Measurements from ENCODE around the gene AJAP1.

AJAP1 gene

GRCh38 chr1:4725416-4725815, 71.0 kb downstream of the AJAP1 start:
- no peaks in the 10 kb centered on the region for H3K36me3 ChIP-seq (ENCODE audit: low read depth)
- ATAC-seq (ENCODE audit: low read depth): no peak

GRCh38 chr1:4726620-4727341, 72.4 kb downstream of the AJAP1 start:
- H3K4me3 ChIP-seq (ENCODE audit: severe bottlenecking): no peak overlapping the region
- H3K4me1 ChIP-seq (ENCODE audit: insufficient read depth, poor library complexity, severe bottlenecking): no peaks in the 10 kb centered on the region
- DNase-seq (ENCODE audit: low spot score) (no peak), ATAC-seq (ENCODE audit: low read depth) (no peak)
- no peaks in the 10 kb centered on the region for H3K36me3 ChIP-seq (ENCODE audit: low read depth)
- no peak for TF ChIP-seq CTCF (IDR thresholded peaks at IDR 0.05; ENCODE audit: poor library complexity, severe bottlenecking)
- H3K9me3 ChIP-seq (ENCODE audit: severe bottlenecking): no peaks in the 10 kb centered on the region
- H3K27ac ChIP-seq (ENCODE audit: poor library complexity, severe bottlenecking): no peak overlapping the region
- no peaks in the 10 kb centered on the region for H3K27me3 ChIP-seq (ENCODE audit: insufficient read depth, poor library complexity, severe bottlenecking)

More at GRCh38 chr1:4725416-4725815, 71.0 kb downstream of the AJAP1 start:
- H3K9me3 ChIP-seq (ENCODE audit: severe bottlenecking): no peaks in the 10 kb centered on the region
- no peak for DNase-seq (ENCODE audit: low spot score)
- no peak overlapping the region for H3K27ac ChIP-seq (ENCODE audit: poor library complexity, severe bottlenecking)
- H3K27me3 ChIP-seq (ENCODE audit: insufficient read depth, poor library complexity, severe bottlenecking): no peaks in the 10 kb centered on the region
- TF ChIP-seq CTCF (IDR thresholded peaks at IDR 0.05; ENCODE audit: poor library complexity, severe bottlenecking): no peak
- H3K4me3 ChIP-seq (ENCODE audit: severe bottlenecking): no peak overlapping the region
- no peaks in the 10 kb centered on the region for H3K4me1 ChIP-seq (ENCODE audit: insufficient read depth, poor library complexity, severe bottlenecking)

- Histone ChIP-seq H3K4me1 (ENCODE audit: insufficient read depth, poor library complexity, severe bottlenecking) (no peaks in the 10 kb centered on the region), H3K27ac (ENCODE audit: poor library complexity, severe bottlenecking) (no peak overlapping the region), H3K4me3 (ENCODE audit: severe bottlenecking) (no peak overlapping the region), H3K36me3 (ENCODE audit: low read depth) (no peaks in the 10 kb centered on the region), H3K27me3 (ENCODE audit: insufficient read depth, poor library complexity, severe bottlenecking) (no peaks in the 10 kb centered on the region), H3K9me3 (ENCODE audit: severe bottlenecking) (no peaks in the 10 kb centered on the region)
- DNase-seq (ENCODE audit: low spot score): no peak
- no peak for ATAC-seq (ENCODE audit: low read depth)
- TF ChIP-seq CTCF (IDR thresholded peaks at IDR 0.05; ENCODE audit: poor library complexity, severe bottlenecking): no peak
Observed at GRCh38 chr1:4728319-4729089, 74.1 kb downstream of the AJAP1 start.

GRCh38 chr1:4729090-4729471, 74.7 kb downstream of the AJAP1 start:
- Histone ChIP-seq H3K36me3 (ENCODE audit: low read depth) (no peaks in the 10 kb centered on the region), H3K4me3 (ENCODE audit: severe bottlenecking) (no peak overlapping the region), H3K9me3 (ENCODE audit: severe bottlenecking) (no peaks in the 10 kb centered on the region), H3K27ac (ENCODE audit: poor library complexity, severe bottlenecking) (no peak overlapping the region), H3K27me3 (ENCODE audit: insufficient read depth, poor library complexity, severe bottlenecking) (no peaks in the 10 kb centered on the region), H3K4me1 (ENCODE audit: insufficient read depth, poor library complexity, severe bottlenecking) (no peaks in the 10 kb centered on the region)
- no peak for TF ChIP-seq CTCF (IDR thresholded peaks at IDR 0.05; ENCODE audit: poor library complexity, severe bottlenecking)
- DNase-seq (ENCODE audit: low spot score) (no peak), ATAC-seq (ENCODE audit: low read depth) (no peak)

- TF ChIP-seq CTCF (IDR thresholded peaks at IDR 0.05; ENCODE audit: poor library complexity, severe bottlenecking): no peak
- H3K36me3 ChIP-seq (ENCODE audit: low read depth): no peaks in the 10 kb centered on the region
- no peaks in the 10 kb centered on the region for H3K27me3 ChIP-seq (ENCODE audit: insufficient read depth, poor library complexity, severe bottlenecking)
- ATAC-seq (ENCODE audit: low read depth) (no peak), DNase-seq (ENCODE audit: low spot score) (no peak)
- H3K9me3 ChIP-seq (ENCODE audit: severe bottlenecking): no peaks in the 10 kb centered on the region
- H3K27ac ChIP-seq (ENCODE audit: poor library complexity, severe bottlenecking): no peak overlapping the region
- no peaks in the 10 kb centered on the region for H3K4me1 ChIP-seq (ENCODE audit: insufficient read depth, poor library complexity, severe bottlenecking)
- H3K4me3 ChIP-seq (ENCODE audit: severe bottlenecking): no peak overlapping the region
Observed at GRCh38 chr1:4730078-4730477, 75.7 kb downstream of the AJAP1 start.

Measured in RWPE2 (cell line).